Measurements from ENCODE around the gene GRK7.

GRCh38 chr3:141754032-141754431 lies 9.2 kb upstream of the GRK7 start:
- TF ChIP-seq CTCF (conservative IDR thresholded peaks at IDR 0.05; ENCODE audit: low read depth, low read length), result no peak
- TF ChIP-seq SMC3 (IDR thresholded peaks at IDR 0.05; ENCODE audit: low read depth, low read length), result no peak
- TF ChIP-seq MAFK (IDR thresholded peaks at IDR 0.05; ENCODE audit: low read depth, low read length), result no peak
- TF ChIP-seq RAD21 (IDR thresholded peaks at IDR 0.05; ENCODE audit: low read length), result no peak
- TF ChIP-seq POLR2A (IDR thresholded peaks at IDR 0.05; ENCODE audit: low read depth, low read length), result no peak
- no peak for TF ChIP-seq RFX5 (IDR thresholded peaks at IDR 0.05; ENCODE audit: low read depth, low read length)
- no peak for TF ChIP-seq USF2 (IDR thresholded peaks at IDR 0.05; ENCODE audit: low read depth, low read length)
- no peak for TF ChIP-seq FOS (IDR thresholded peaks at IDR 0.05; ENCODE audit: low read depth, low read length)
- no peak for TF ChIP-seq ELK1 (IDR thresholded peaks at IDR 0.05; ENCODE audit: borderline replicate concordance, low read depth, low read length)
- no peak for TF ChIP-seq MXI1 (IDR thresholded peaks at IDR 0.05; ENCODE audit: borderline replicate concordance, low read depth, low read length)

All from IMR-90 (cell line).